Body of pancreas (tissue), 4 donors: ENCODE data around the gene MECR.

Source experiments
- CTCF ChIP-seq, 7 experiments: fragments of 450-650 bp in 4 of 7; fragments of 200-600 bp in 3 of 7; sonication (generic) in 3 of 7; IDR thresholded peaks; one replicate each; pipeline ENCODE4 v1.5.1; 2016 to 2019; ENCODE audit warnings: antibody characterized with exemption in 7 of 7
- POLR2A ChIP-seq, 3 donors: fragments of 450-650 bp; IDR thresholded peaks; one replicate each; pipeline ENCODE4 v1.6.1; 2016; ENCODE audit warnings: antibody characterized with exemption in 3 of 3, mild to moderate bottlenecking in 2 of 3

GRCh38 chr1:29167904-29168303 lies 62.8 kb downstream of the MECR start:
- TF ChIP-seq CTCF (IDR thresholded peaks at IDR 0.05) (no peak), POLR2A (IDR thresholded peaks at IDR 0.05) (no peak)
